Activated naive CD8-positive, alpha-beta T cell treated with anti-CD3 and anti-CD28 coated beads, Interleukin-2, amount 50 U/mL, for 16 hours (primary cell): Measurements from ENCODE around the gene WWOX.

Experiments used
- DNase-seq: peaks from one replicate; pipeline ENCODE4 v3.0.0-alpha.2; 2020; ENCODE audit warnings: low read depth, low spot score

WWOX gene

DNA sequence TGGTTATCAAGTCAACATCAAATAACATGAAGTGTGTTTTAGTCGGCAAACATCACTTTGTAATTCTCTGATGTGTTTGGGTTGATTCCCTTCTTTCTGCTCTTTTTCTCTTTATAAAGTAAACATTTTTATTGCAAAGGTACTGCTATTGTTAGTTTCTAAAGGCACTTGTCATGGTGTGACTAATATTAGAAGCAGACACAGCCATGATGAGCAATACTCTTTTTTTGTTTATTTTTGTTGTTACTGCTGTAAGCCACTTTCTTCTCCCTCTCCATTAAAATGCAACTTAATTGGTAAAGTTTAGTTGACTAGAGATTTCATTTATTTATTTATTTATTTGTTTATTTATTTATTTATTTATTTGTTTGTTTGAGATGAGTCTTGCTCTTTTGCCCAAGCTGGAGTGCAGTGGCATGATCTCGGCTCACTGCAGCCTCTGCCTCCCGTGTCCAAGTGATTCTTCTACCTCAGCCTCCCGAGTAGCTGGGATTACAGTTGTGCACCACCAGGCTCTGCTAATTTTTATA lies 424.7 kb downstream of the WWOX start:
- no peak for DNase-seq

GRCh38 chr16:78528265-78528664 lies 428.8 kb downstream of the WWOX start:
- DNase-seq = no peak

DNA sequence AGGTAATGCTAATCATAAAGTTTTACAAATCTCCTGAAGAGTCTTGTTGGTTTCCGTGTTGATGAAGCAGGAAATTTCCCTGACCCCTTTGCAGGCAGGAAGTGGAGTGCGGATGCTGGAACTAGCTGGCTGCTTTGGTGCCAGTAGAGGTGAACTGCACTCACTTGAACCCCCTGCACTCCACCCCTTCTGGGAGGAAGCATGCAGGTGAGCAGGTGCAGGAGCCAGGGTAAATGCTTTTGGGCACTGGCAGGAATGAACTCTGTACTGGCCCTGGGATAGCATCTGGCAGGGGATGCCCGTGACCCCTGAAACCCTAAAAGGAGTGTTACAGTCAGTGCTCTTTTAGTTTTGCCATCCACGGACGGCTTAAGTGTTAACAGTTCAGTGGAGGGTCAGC lies 430.4 kb downstream of the WWOX start:
- no peak for DNase-seq

- no peak for DNase-seq
Observed at GRCh38 chr16:78530283-78530682, 430.8 kb downstream of the WWOX start.

DNA sequence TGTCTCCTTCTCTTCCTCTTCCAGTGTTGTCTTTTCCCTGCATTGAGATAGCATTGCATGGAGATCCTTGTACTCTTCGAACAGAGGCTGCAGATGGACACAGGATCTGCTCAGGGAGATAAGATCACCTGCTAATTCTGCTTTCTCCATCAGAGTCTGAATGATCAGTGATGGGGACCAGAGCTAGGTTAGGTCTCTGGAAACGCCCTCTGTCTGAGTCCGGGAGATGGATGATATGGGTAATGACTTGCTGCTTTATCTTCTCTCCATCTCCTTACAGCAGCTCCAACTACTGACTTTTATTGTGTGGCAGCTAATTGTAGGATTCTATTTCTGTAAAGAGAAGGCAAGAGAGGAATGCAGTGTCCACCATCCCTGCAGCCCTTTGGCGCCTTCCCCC lies 435.6 kb downstream of the WWOX start:
- no peak for DNase-seq

- no peak for DNase-seq
Observed at GRCh38 chr16:78537511-78537910, 438.1 kb downstream of the WWOX start.

GRCh38 chr16:78538292-78538691 lies 438.8 kb downstream of the WWOX start:
- DNase-seq = no peak

- no peak for DNase-seq
Observed at GRCh38 chr16:78538919-78539318, 439.5 kb downstream of the WWOX start.

- DNase-seq = no peak
Observed at GRCh38 chr16:78542419-78542818, 443.0 kb downstream of the WWOX start.

DNA sequence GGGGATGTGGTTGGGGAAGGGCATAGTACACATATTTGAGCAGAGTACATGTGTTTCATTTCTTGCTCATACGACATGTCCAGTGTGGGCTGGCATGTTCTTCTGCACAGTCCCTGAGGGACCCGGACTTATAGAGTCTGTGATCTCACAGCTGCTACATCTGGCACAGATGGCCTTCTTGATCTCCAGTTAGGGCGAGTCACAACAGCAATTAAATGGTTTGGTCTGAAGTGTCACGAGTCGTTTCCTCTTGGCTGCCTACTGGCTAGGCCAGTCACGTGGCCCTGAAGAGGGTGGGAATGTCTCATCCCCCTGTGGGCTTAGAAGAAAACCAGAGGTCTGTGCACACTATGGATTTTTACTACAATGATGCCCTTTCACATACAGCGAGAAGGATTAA lies 443.6 kb downstream of the WWOX start:
- no peak for DNase-seq

DNA sequence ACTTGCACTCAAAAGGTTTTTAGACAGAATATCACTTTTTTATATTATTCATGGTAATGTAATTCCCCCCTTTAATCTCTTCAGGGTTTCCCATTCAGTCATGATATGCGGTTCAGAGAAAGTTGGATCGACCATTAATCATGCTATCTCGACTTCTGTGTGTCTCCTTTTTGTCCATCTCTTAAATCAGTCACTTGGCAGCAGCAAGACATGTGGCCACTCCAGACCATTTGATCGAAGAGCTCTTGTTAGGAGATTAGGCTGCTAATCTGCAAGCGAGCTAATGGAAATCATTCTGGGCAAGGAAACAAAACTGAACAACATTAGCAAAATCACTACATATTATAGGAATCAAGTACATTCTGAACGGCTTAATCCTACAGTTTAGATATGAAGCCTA lies 449.9 kb downstream of the WWOX start:
- DNase-seq = no peak

DNA sequence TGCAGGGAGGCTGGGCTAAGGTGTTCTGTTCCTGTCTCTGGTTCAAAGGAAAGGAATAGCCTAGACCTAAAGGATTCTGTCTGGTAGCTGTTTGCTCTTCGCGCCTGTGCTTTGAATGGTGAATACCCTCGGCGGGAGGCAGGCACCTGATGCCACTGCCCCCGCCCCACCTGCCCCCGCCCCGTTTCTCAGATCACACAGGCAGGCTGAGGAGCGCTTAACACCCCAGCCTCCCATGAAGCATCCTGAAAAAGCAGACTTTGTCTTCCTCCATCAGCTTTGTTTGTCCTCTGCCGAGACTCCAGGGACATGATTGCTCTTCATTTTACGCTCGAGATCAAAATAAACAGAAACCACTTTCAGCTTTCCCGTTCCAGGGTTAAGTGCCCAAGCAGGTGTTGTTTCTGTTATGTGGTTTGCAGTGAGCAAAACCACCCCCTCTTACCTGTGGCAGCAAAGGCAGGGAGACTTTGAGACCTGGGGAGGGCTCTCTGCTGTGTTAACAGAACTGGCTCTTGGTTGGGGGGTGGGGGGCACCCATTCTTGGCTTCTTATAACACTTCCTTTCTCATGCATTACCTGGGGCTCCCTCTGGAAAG lies 452.1 kb downstream of the WWOX start:
- DNase-seq = no peak

DNA sequence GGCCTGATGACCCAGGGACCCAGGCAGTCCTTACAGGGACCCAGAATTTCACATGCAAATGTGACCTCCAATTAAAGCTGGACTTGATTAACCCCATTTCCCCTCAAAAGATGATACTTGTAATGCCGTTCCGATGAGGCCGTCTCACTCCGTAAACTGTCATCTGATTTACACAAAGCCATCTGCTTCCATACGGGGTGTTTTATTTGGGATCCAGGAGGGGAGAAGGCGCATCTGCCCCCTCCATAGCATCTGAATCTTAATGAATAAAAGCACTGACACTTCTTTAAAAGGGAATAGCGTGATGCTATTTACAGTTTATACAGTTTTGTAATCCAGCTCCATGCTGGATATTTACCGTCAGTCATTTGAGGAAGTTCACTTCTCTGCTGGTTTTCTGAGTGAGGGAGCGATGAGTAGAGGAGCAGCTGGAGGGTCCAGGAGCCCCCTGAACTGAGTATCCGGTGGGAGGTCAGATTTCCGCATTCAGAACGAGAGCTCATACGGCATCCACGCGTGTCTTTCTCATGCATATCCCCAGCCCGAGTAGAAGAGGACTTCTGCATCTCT lies 452.7 kb downstream of the WWOX start:
- DNase-seq = no peak

DNA sequence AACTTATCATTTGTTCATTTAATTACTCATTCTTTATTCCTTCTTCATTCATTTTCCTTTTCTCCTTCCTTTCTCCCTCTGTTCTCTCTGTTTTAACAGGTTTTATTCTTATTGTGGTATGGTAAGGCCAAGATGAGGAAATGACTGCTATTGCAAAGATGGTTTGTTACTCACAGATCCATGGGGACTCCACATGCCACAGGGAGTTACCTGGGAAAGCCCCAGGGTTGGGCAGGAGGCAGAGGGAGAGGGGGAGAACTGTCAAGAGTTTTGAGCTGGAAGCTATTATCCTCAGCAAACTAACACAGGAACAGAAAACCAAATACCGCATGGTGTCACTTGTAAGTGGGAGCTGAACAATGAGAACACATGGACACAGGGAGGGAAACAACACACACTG lies 453.3 kb downstream of the WWOX start:
- no peak for DNase-seq

DNA sequence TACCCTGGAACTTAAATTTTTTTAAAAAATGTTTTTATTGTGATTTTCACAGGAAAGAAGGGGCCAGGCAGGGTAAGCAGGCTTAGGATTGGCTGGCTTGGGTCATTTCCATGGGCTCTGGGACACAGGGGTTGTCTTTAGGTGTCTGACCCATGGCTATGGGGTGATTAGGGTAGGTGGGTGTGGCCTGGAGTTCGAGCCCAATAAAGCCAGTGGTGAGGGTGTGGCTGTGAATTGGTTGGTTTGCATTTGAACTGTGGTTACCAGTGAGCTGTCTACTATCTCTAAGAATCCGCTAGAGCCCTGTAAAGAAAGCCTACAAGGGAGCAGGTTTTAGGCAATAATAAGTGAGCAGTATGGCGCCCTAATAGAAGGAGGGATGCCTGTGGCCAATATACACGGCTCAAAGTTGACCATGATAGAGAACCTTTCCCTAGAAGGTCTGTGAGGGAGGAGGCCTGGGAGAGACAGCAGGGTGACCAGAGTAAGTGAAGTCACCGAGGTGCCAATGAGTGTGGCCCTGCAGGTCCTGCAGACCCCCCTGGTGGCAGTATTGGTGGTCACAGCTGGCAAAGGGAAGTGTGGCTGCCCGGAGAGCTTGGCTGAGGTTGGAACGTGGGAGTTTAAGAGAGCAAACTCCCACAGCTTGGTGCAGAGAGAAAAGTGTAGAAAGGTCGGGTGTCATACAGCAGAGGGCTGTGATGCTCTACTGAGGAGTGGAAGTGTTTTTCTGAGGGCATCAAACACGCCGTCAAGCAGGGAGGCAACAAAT lies 454.0 kb downstream of the WWOX start:
- DNase-seq = no peak

DNA sequence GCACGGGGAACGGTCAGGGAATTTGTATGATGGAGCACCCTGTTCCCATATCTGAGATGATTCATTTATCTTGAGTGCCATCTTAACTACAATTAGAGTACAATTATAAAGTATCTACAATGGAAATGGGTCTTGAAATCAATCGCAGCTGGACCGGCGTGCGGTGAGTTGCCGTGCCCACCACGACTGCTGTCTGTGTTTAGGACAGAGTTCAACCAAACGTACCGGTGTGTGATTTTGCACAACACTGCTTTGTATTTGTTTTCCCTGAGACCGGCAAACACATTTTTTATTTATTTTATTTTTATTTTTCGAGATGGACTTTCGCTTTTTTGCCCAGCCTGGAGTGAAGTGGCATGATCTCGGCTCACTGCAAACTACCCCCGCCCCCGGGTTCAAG lies 457.0 kb downstream of the WWOX start:
- DNase-seq = no peak

DNA sequence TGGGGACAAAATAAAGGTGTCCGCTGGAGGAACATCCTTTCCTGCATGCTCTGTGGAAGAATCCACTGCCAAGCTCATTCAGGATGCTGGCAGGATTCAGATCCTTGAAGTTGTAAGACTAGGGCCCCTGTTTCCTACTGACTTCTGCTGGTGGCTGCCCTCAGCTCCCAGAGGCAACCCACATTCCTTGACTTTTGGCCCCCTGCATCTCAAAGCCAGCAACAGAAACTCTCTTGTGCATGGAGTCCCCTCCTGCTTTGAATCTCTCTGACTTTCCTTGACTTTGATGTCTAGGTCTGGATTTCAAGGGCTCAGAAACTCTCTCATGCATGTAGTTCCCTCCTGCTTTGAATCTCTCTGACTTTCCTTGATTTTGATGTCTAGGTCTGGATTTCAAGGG lies 461.5 kb downstream of the WWOX start:
- DNase-seq = no peak

GRCh38 chr16:78562111-78562510 lies 462.7 kb downstream of the WWOX start:
- no peak for DNase-seq

GRCh38 chr16:78562650-78563049 lies 463.2 kb downstream of the WWOX start:
- DNase-seq = no peak

DNA sequence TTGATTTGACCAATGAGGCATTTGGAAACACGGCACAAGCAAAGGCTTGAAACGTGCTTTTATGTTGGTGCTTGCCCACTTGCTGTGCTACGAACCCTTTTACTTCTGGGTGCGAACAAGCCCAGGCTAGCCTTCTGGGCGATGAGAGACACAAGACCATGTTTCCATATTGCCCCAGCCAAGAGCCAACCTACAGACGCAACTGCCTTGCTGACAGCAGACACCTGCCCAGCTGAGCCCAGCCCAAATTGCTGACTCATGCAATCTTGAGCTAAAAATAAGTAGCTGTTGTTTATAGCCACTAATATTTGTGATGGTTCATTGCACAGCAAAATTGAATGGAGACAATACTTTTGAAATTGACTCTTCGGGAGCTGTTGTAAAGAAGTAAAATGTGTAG lies 464.5 kb downstream of the WWOX start:
- no peak for DNase-seq

DNA sequence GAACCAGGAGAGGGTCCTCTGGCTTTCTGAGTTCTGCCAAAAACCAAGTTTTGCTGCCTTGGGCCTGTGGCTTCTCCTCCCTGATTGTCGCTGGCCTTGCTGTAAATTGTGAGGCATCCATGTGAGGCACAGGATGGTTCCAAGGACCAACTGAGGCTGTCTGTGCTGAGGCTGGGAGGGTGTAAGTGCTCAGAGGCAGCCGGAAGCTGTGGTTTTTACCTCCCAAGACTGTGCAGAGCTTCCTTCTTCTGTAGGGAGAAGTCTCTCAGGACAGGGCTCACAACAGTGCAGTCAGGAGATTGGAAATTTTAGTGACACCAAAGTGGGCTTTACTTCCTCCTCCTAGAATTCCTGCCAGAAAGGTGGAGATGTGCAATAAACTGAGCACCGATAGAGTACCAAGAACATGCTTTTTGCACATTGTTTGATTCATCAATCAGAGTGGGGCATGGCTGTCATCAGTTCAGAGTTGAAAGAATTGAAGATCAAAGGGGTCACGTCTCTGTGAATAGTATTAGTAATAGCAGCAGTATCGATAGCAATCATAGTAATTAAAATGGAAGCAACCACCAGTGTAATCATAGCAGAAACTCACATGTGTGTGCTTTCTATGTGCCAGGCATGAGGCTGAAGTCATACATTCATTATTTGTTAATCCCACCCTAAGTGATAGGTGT lies 467.1 kb downstream of the WWOX start:
- no peak for DNase-seq

GRCh38 chr16:78570399-78571141 lies 471.1 kb downstream of the WWOX start:
- DNase-seq = no peak
